Measurements from ENCODE around the gene YOD1. TPM values are rescaled to one million over a fixed set of nuclear protein-coding genes. Genes with fewer than 3 reads are reported as not detected.

Gene YOD1
- total and polyA plus RNA-seq, 2 of the 4 experiments (the other 2 are of a cell fraction): 1.8 to 5.4 TPM

DNA sequence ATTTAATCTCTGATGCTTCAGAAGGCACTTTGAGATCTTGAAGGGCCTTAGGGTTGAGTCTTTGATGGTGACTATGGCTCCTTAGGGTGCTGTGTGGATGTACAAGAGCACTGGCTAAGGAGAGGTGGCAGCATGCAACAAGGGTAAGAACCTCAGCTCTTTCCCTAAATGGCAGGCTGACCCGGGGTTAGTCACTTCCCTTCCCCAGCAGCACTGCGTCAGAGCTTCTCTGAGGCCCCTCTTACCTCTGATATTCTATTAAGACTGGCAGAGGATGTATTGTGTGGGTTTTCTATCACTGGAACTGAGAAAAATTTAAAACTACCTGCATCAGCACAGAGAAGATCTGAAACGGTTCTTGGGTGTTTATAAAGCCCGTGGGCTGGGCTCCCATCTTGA lies 30.3 kb downstream of the YOD1 start:
- dilution Hi-C loops (cut with HindIII; ENCODE audit: low sequenced_read_pairs, unreplicated experiment): no loop called here
- Histone ChIP-seq H4K5ac (ENCODE audit: low read depth, low read length) (no peak overlapping the region), H3K79me1 (ENCODE audit: low read depth in 1 of 2, low read length in 2 of 2) (no peaks in the 10 kb centered on the region), H2AK9ac (replicated peaks; ENCODE audit: low read depth, low read length, poor library complexity) (peak overlapping the region; percentile 57), H2BK20ac (ENCODE audit: low read depth, low read length) (peak overlapping the region; percentile 48; the same call in 1 of the 2 replicates), H2BK5ac (ENCODE audit: low read depth, low read length, poor library complexity, severe bottlenecking) (no peak overlapping the region), H3K4me2 (ENCODE audit: low read depth, low read length) (no peak overlapping the region), H3K9ac (ENCODE audit: low read depth, low read length) (no peak overlapping the region), H3K4ac (ENCODE audit: low read depth, low read length) (peak overlapping the region; percentile 23; the same call in 1 of the 2 replicates), H3K9me1 (ENCODE audit: insufficient read depth, low read length) (peaks cover 14% of the 10 kb centered on the region), H3K56ac (ENCODE audit: extremely low read depth, insufficient read depth, low read length) (no peak overlapping the region), H2BK120ac (ENCODE audit: low read depth, low read length) (peak overlapping the region; percentile 7; the same call in 1 of the 2 replicates), H2AFZ (replicated peaks; ENCODE audit: low read length, poor library complexity) (peak overlapping the region; percentile 76), H4K20me1 (ENCODE audit: insufficient read depth, low read length) (no peaks in the 10 kb centered on the region), H3K36me3 (ENCODE audit: control insufficient read depth, insufficient read depth, low read length) (no peaks in the 10 kb centered on the region), H3K9me3 (ENCODE audit: control insufficient read depth, insufficient read depth, low read length) (no peaks in the 10 kb centered on the region), H4K91ac (ENCODE audit: insufficient read depth, low read depth, low read length) (no peak overlapping the region), H3K23ac (ENCODE audit: low read depth, low read length) (no peak overlapping the region), H4K8ac (ENCODE audit: low read depth in 2 of 2, low read length in 2 of 2) (no peak overlapping the region; a peak in 1 of 4 replicates), H3K27ac (ENCODE audit: insufficient read depth, low read length) (no peak overlapping the region), H2BK15ac (ENCODE audit: low read depth, low read length) (no peak overlapping the region; the same call in 2 of the 3 replicates), H2AK5ac (ENCODE audit: low read depth, low read length) (no peak overlapping the region), H3K14ac (replicated peaks; ENCODE audit: low read depth, low read length) (peak overlapping the region; percentile 74; the same call in 1 of the 2 replicates), H3K4me3 (ENCODE audit: insufficient read depth, low read depth, low read length) (no peak overlapping the region), H3K4me1 (ENCODE audit: control insufficient read depth, insufficient read depth, low read length) (peaks cover 6% of the 10 kb centered on the region), H3K27me3 (ENCODE audit: control insufficient read depth, insufficient read depth, low read length) (no peaks in the 10 kb centered on the region; the same call in 1 of the 2 replicates), H3K18ac (ENCODE audit: low read depth, low read length) (no peak overlapping the region)
- no TSS peak for BruUV-seq (replicated peaks)
- no CpG with 5 or more reads among the region's 4 CpGs for WGBS, 2 experiments (ENCODE audit: extremely low coverage in 2 of 2, insufficient read length in 1 of 2)
- peak; percentile 37 for DNase-seq
- no peak for TF ChIP-seq USF2 (IDR thresholded peaks at IDR 0.05; ENCODE audit: low read depth, low read length)
- TF ChIP-seq RCOR1 (IDR thresholded peaks at IDR 0.05; ENCODE audit: insufficient replicate concordance, low read length): no peak
- TF ChIP-seq ELK1 (IDR thresholded peaks at IDR 0.05; ENCODE audit: borderline replicate concordance, low read depth, low read length): no peak
- TF ChIP-seq MXI1 (IDR thresholded peaks at IDR 0.05; ENCODE audit: borderline replicate concordance, low read depth, low read length): no peak
- no peak for TF ChIP-seq CEBPB (IDR thresholded peaks at IDR 0.05; ENCODE audit: low read depth, low read length)
- TF ChIP-seq NFE2L2 (IDR thresholded peaks at IDR 0.05; ENCODE audit: low read depth, low read length): no peak
- TF ChIP-seq FOS (IDR thresholded peaks at IDR 0.05; ENCODE audit: low read depth, low read length): no peak
- TF ChIP-seq BHLHE40 (IDR thresholded peaks at IDR 0.05; ENCODE audit: low read depth, low read length): no peak
- TF ChIP-seq MAFK (IDR thresholded peaks at IDR 0.05; ENCODE audit: low read depth, low read length): no peak
- TF ChIP-seq SMC3 (IDR thresholded peaks at IDR 0.05; ENCODE audit: low read depth, low read length): no peak
- TF ChIP-seq RAD21 (IDR thresholded peaks at IDR 0.05; ENCODE audit: low read length): no peak
- TF ChIP-seq, protein P1, sequence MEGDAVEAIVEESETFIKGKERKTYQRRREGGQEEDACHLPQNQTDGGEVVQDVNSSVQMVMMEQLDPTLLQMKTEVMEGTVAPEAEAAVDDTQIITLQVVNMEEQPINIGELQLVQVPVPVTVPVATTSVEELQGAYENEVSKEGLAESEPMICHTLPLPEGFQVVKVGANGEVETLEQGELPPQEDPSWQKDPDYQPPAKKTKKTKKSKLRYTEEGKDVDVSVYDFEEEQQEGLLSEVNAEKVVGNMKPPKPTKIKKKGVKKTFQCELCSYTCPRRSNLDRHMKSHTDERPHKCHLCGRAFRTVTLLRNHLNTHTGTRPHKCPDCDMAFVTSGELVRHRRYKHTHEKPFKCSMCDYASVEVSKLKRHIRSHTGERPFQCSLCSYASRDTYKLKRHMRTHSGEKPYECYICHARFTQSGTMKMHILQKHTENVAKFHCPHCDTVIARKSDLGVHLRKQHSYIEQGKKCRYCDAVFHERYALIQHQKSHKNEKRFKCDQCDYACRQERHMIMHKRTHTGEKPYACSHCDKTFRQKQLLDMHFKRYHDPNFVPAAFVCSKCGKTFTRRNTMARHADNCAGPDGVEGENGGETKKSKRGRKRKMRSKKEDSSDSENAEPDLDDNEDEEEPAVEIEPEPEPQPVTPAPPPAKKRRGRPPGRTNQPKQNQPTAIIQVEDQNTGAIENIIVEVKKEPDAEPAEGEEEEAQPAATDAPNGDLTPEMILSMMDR (conservative IDR thresholded peaks at IDR 0.05; ENCODE audit: low read depth, low read length): no peak
- TF ChIP-seq POLR2A (IDR thresholded peaks at IDR 0.05; ENCODE audit: low read depth, low read length): no peak
- in situ Hi-C loops (cut with MboI; ENCODE audit: low sequenced_read_pairs): no loop called here
- ChIA-PET POLR2A (ENCODE audit: unreplicated experiment) (no interaction called here), CTCF (no interaction called here)
- ATAC-seq (ENCODE audit: low read depth): no peak
- intact Hi-C loops (cut with micrococcal nuclease): no loop called here

Measured in IMR-90 (cell line).